Measurements from ENCODE around the gene GAL. TPM values are rescaled to one million over a fixed set of nuclear protein-coding genes. Genes with fewer than 3 reads are reported as not detected.
A peak's percentile ranks its signal among the peaks of the same experiment; 100 is the strongest.

Gene GAL
- total RNA-seq, 4 donors from 2014 or later: 1.2 TPM; not detected in 3

GRCh38 chr11:68652683-68653156 is 31.6 kb upstream of the GAL start:
- H3K4me1 ChIP-seq: no peaks in the 10 kb centered on the region
- TF ChIP-seq POLR2A (IDR thresholded peaks at IDR 0.05) (no peak), CTCF (IDR thresholded peaks at IDR 0.05) (no peak)
- no peak overlapping the region for H3K4me3 ChIP-seq
- no peaks in the 10 kb centered on the region for H3K9me3 ChIP-seq
- DNase-seq: no peak
- H3K27me3 ChIP-seq: no peaks in the 10 kb centered on the region
- no peak overlapping the region for H3K27ac ChIP-seq
- no peaks in the 10 kb centered on the region for H3K36me3 ChIP-seq

- H3K9me3 ChIP-seq: no peaks in the 10 kb centered on the region
- H3K4me3 ChIP-seq: no peak overlapping the region
- no peak overlapping the region for H3K27ac ChIP-seq
- H3K27me3 ChIP-seq: no peaks in the 10 kb centered on the region
- no peaks in the 10 kb centered on the region for H3K36me3 ChIP-seq
- DNase-seq: peak in 1 of 3 donors; percentile 34
- TF ChIP-seq POLR2A (IDR thresholded peaks at IDR 0.05): no peak
- H3K4me1 ChIP-seq: no peaks in the 10 kb centered on the region
These were observed 30.6 kb upstream of the GAL start for GRCh38 chr11:68653486-68654430.

- no peaks in the 10 kb centered on the region for H3K27me3 ChIP-seq
- no peak for DNase-seq
- H3K9me3 ChIP-seq: no peaks in the 10 kb centered on the region
- no peak overlapping the region for H3K27ac ChIP-seq
- H3K36me3 ChIP-seq: no peaks in the 10 kb centered on the region
- H3K4me1 ChIP-seq: no peaks in the 10 kb centered on the region
- no peak for TF ChIP-seq POLR2A (IDR thresholded peaks at IDR 0.05)
- H3K4me3 ChIP-seq: no peak overlapping the region
These were observed 29.4 kb upstream of the GAL start for GRCh38 chr11:68654978-68655377.

- Histone ChIP-seq H3K27me3 (no peaks in the 10 kb centered on the region), H3K4me1 (no peaks in the 10 kb centered on the region), H3K36me3 (no peaks in the 10 kb centered on the region), H3K27ac (no peak overlapping the region), H3K9me3 (no peaks in the 10 kb centered on the region), H3K4me3 (no peak overlapping the region)
- DNase-seq: no peak
- TF ChIP-seq POLR2A (IDR thresholded peaks at IDR 0.05) (no peak), CTCF (IDR thresholded peaks at IDR 0.05) (no peak)
These were observed 28.9 kb upstream of the GAL start for GRCh38 chr11:68655406-68655805.

GRCh38 chr11:68655806-68656205 is 28.5 kb upstream of the GAL start:
- no peak for DNase-seq
- TF ChIP-seq CTCF (IDR thresholded peaks at IDR 0.05) (no peak), POLR2A (IDR thresholded peaks at IDR 0.05) (no peak)
- no peaks in the 10 kb centered on the region for H3K36me3 ChIP-seq
- H3K27ac ChIP-seq: no peak overlapping the region
- H3K4me3 ChIP-seq: no peak overlapping the region
- H3K27me3 ChIP-seq: no peaks in the 10 kb centered on the region
- H3K9me3 ChIP-seq: no peaks in the 10 kb centered on the region
- no peaks in the 10 kb centered on the region for H3K4me1 ChIP-seq

GRCh38 chr11:68657021-68657780 is 27.1 kb upstream of the GAL start:
- H3K27me3 ChIP-seq: no peaks in the 10 kb centered on the region
- H3K27ac ChIP-seq: no peak overlapping the region
- H3K9me3 ChIP-seq: no peaks in the 10 kb centered on the region
- H3K36me3 ChIP-seq: no peaks in the 10 kb centered on the region
- TF ChIP-seq CTCF (IDR thresholded peaks at IDR 0.05) (no peak), POLR2A (IDR thresholded peaks at IDR 0.05) (no peak)
- no peak overlapping the region for H3K4me3 ChIP-seq
- DNase-seq: no peak
- no peaks in the 10 kb centered on the region for H3K4me1 ChIP-seq

Measured in Peyer's patch (tissue), 4 donors.